ENCODE data around the gene NLRP8.

- TF ChIP-seq POLR2A (IDR thresholded peaks at IDR 0.05) = no peak
- no peak for TF ChIP-seq CTCF (IDR thresholded peaks at IDR 0.05)
Measured at GRCh38 chr19:55956431-55956830, 8.8 kb downstream of the NLRP8 start.
